ENCODE measurements around the gene PLEKHH1. TPM values are rescaled to one million over a fixed set of nuclear protein-coding genes. Genes with fewer than 3 reads are reported as not detected.
"Not testable (repeated sequence)": the region's sequence is repeated elsewhere in the genome, so short reads cannot be mapped to it uniquely, and the experiment has no call there.

The PLEKHH1 gene
- total RNA-seq, 1 donor from 2014 or later: 10.1 TPM

GRCh38 chr14:67584978-67585377 lies 51.9 kb downstream of the PLEKHH1 start:
- no peak overlapping the region for H3K4me2 ChIP-seq
- no peak overlapping the region for H3K4me3 ChIP-seq
- H3F3A ChIP-seq (ENCODE audit: low read depth): no peaks in the 10 kb centered on the region
- no peak overlapping the region for H3K27ac Mint-ChIP-seq
- no peaks in the 10 kb centered on the region for H3K9me3 Mint-ChIP-seq
- DNase-seq (ENCODE audit: low spot score): no peak
- TF ChIP-seq EZH2phosphoT487 (IDR thresholded peaks at IDR 0.05) (no peak), CTCF (IDR thresholded peaks at IDR 0.05) (no peak), EZH2 (IDR thresholded peaks at IDR 0.05) (no peak)
- H3K27ac ChIP-seq: no peak overlapping the region
- H4K20me1 ChIP-seq (ENCODE audit: low read depth): no peaks in the 10 kb centered on the region
- no peaks in the 10 kb centered on the region for H3K9me3 ChIP-seq (ENCODE audit: low read depth)
- no peaks in the 10 kb centered on the region for H3K4me1 ChIP-seq
- H3K79me2 ChIP-seq (ENCODE audit: low read depth): no peaks in the 10 kb centered on the region
- no peaks in the 10 kb centered on the region for H3K4me1 Mint-ChIP-seq
- H2AFZ ChIP-seq (replicated peaks): no peak overlapping the region
- no peaks in the 10 kb centered on the region for H3K27me3 ChIP-seq
- H3K36me3 ChIP-seq: no peaks in the 10 kb centered on the region
- H3K36me3 Mint-ChIP-seq: peaks cover 6% of the 10 kb centered on the region
- H3K27me3 Mint-ChIP-seq (ENCODE audit: insufficient read depth, low read depth): peaks cover 3% of the 10 kb centered on the region
- H3K9ac ChIP-seq: no peak overlapping the region
- H3K4me3 Mint-ChIP-seq: no peak overlapping the region

- Histone ChIP-seq H3K9me3 (ENCODE audit: low read depth) (no peaks in the 10 kb centered on the region), H3K4me2 (no peak overlapping the region), H3K9ac (no peak overlapping the region), H3K4me3 (no peak overlapping the region), H4K20me1 (ENCODE audit: low read depth) (no peaks in the 10 kb centered on the region), H3K4me1 (no peaks in the 10 kb centered on the region), H3F3A (ENCODE audit: low read depth) (no peaks in the 10 kb centered on the region), H3K27me3 (no peaks in the 10 kb centered on the region), H3K27ac (no peak overlapping the region), H2AFZ (replicated peaks) (no peak overlapping the region), H3K79me2 (ENCODE audit: low read depth) (no peaks in the 10 kb centered on the region), H3K36me3 (no peaks in the 10 kb centered on the region)
- Mint-ChIP-seq H3K4me3 (no peak overlapping the region), H3K27ac (no peak overlapping the region), H3K36me3 (peaks cover 6% of the 10 kb centered on the region), H3K27me3 (ENCODE audit: insufficient read depth, low read depth) (peaks cover 3% of the 10 kb centered on the region), H3K9me3 (no peaks in the 10 kb centered on the region), H3K4me1 (no peaks in the 10 kb centered on the region)
- no peak for DNase-seq (ENCODE audit: low spot score)
- TF ChIP-seq CTCF (IDR thresholded peaks at IDR 0.05): no peak
Measured at GRCh38 chr14:67586369-67586768, 53.3 kb downstream of the PLEKHH1 start.

- Mint-ChIP-seq H3K4me1 (no peaks in the 10 kb centered on the region), H3K4me3 (no peak overlapping the region), H3K36me3 (peaks cover 6% of the 10 kb centered on the region), H3K27ac (no peak overlapping the region), H3K27me3 (ENCODE audit: insufficient read depth, low read depth) (peaks cover 3% of the 10 kb centered on the region), H3K9me3 (no peaks in the 10 kb centered on the region)
- TF ChIP-seq CTCF (IDR thresholded peaks at IDR 0.05): no peak
- no peak for TF ChIP-seq EZH2phosphoT487 (IDR thresholded peaks at IDR 0.05)
- TF ChIP-seq EZH2 (IDR thresholded peaks at IDR 0.05): no peak
- Histone ChIP-seq H4K20me1 (ENCODE audit: low read depth) (no peaks in the 10 kb centered on the region), H2AFZ (replicated peaks) (no peak overlapping the region), H3K4me1 (no peaks in the 10 kb centered on the region), H3K4me3 (no peak overlapping the region), H3K27me3 (no peaks in the 10 kb centered on the region), H3K36me3 (no peaks in the 10 kb centered on the region), H3K9ac (no peak overlapping the region), H3K79me2 (ENCODE audit: low read depth) (no peaks in the 10 kb centered on the region), H3K27ac (no peak overlapping the region), H3K4me2 (no peak overlapping the region), H3F3A (ENCODE audit: low read depth) (no peaks in the 10 kb centered on the region), H3K9me3 (ENCODE audit: low read depth) (no peaks in the 10 kb centered on the region)
- no peak for DNase-seq (ENCODE audit: low spot score)
Measured at GRCh38 chr14:67589204-67589770, 56.2 kb downstream of the PLEKHH1 start.

GRCh38 chr14:67593650-67594049 lies 60.6 kb downstream of the PLEKHH1 start:
- H3K4me1 Mint-ChIP-seq; H3K4me3 ChIP-seq; H3K4me2 ChIP-seq; H3K79me2 ChIP-seq (ENCODE audit: low read depth); H3K36me3 Mint-ChIP-seq; H3K27ac Mint-ChIP-seq; H3K9me3 Mint-ChIP-seq; H3K27me3 Mint-ChIP-seq (ENCODE audit: insufficient read depth, low read depth); H3K9me3 ChIP-seq (ENCODE audit: low read depth); H3K4me1 ChIP-seq; H3K36me3 ChIP-seq; H3K4me3 Mint-ChIP-seq; H4K20me1 ChIP-seq (ENCODE audit: low read depth); H3K27ac ChIP-seq; H3K27me3 ChIP-seq; DNase-seq (ENCODE audit: low spot score); H2AFZ ChIP-seq (replicated peaks); H3F3A ChIP-seq (ENCODE audit: low read depth); H3K9ac ChIP-seq: not testable (repeated sequence)
